ENCODE measurements around the gene ALAD. TPM values are rescaled to one million over a fixed set of nuclear protein-coding genes. Genes with fewer than 3 reads are reported as not detected.

ALAD gene
- total and polyA plus RNA-seq, 2 of the 8 experiments (the other 6 are each of a cell fraction or from before 2014, with no cell fraction given): 8.2 to 15.3 TPM

DNA sequence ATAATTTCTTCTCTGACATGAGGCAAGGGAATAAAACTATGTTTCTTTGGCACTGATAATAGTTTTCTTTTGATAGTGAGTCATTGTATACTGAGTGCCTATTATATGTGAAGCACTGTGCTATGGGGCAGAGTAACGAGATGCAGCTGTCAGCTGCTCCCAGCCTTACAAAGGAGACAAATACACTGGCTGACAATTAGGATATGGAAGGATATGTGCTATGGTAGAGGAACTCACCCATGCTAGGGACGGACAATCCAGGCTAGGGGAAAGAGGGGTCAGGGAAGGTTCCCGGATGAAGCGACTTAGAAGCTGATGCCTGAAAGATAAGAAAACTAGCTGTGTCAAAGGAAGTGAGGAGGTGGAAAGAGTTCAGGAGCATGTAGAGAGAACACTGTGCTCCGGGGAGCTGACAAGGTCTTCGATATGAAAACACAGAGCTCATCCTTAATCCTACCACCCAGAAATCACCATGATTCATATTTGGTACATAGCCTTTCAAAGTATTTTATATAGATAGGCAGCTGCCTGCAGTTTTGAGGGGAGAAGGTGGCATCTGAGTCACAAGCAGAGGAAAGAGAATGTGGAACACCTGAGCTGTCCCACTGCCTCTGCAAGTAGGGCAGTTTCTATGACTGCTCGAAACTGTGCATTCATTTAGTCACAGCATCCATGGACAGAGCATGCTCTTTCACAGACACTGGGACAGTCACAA is 39.6 kb downstream of the ALAD start (continued):
- TF ChIP-seq RNF2 (IDR thresholded peaks at IDR 0.05; ENCODE audit: borderline replicate concordance, low read depth, low read length, missing control alignments, poor library complexity, severe bottlenecking): no peak
- no peak for TF ChIP-seq BRCA1 (IDR thresholded peaks at IDR 0.05; ENCODE audit: low read depth, low read length)
- TF ChIP-seq RAD21 (IDR thresholded peaks at IDR 0.05 in 1 of 2, conservative IDR thresholded peaks at IDR 0.05 in 1 of 2; ENCODE audit: low read depth in 2 of 2, low read length in 2 of 2): no peak
- TF ChIP-seq, protein P1, sequence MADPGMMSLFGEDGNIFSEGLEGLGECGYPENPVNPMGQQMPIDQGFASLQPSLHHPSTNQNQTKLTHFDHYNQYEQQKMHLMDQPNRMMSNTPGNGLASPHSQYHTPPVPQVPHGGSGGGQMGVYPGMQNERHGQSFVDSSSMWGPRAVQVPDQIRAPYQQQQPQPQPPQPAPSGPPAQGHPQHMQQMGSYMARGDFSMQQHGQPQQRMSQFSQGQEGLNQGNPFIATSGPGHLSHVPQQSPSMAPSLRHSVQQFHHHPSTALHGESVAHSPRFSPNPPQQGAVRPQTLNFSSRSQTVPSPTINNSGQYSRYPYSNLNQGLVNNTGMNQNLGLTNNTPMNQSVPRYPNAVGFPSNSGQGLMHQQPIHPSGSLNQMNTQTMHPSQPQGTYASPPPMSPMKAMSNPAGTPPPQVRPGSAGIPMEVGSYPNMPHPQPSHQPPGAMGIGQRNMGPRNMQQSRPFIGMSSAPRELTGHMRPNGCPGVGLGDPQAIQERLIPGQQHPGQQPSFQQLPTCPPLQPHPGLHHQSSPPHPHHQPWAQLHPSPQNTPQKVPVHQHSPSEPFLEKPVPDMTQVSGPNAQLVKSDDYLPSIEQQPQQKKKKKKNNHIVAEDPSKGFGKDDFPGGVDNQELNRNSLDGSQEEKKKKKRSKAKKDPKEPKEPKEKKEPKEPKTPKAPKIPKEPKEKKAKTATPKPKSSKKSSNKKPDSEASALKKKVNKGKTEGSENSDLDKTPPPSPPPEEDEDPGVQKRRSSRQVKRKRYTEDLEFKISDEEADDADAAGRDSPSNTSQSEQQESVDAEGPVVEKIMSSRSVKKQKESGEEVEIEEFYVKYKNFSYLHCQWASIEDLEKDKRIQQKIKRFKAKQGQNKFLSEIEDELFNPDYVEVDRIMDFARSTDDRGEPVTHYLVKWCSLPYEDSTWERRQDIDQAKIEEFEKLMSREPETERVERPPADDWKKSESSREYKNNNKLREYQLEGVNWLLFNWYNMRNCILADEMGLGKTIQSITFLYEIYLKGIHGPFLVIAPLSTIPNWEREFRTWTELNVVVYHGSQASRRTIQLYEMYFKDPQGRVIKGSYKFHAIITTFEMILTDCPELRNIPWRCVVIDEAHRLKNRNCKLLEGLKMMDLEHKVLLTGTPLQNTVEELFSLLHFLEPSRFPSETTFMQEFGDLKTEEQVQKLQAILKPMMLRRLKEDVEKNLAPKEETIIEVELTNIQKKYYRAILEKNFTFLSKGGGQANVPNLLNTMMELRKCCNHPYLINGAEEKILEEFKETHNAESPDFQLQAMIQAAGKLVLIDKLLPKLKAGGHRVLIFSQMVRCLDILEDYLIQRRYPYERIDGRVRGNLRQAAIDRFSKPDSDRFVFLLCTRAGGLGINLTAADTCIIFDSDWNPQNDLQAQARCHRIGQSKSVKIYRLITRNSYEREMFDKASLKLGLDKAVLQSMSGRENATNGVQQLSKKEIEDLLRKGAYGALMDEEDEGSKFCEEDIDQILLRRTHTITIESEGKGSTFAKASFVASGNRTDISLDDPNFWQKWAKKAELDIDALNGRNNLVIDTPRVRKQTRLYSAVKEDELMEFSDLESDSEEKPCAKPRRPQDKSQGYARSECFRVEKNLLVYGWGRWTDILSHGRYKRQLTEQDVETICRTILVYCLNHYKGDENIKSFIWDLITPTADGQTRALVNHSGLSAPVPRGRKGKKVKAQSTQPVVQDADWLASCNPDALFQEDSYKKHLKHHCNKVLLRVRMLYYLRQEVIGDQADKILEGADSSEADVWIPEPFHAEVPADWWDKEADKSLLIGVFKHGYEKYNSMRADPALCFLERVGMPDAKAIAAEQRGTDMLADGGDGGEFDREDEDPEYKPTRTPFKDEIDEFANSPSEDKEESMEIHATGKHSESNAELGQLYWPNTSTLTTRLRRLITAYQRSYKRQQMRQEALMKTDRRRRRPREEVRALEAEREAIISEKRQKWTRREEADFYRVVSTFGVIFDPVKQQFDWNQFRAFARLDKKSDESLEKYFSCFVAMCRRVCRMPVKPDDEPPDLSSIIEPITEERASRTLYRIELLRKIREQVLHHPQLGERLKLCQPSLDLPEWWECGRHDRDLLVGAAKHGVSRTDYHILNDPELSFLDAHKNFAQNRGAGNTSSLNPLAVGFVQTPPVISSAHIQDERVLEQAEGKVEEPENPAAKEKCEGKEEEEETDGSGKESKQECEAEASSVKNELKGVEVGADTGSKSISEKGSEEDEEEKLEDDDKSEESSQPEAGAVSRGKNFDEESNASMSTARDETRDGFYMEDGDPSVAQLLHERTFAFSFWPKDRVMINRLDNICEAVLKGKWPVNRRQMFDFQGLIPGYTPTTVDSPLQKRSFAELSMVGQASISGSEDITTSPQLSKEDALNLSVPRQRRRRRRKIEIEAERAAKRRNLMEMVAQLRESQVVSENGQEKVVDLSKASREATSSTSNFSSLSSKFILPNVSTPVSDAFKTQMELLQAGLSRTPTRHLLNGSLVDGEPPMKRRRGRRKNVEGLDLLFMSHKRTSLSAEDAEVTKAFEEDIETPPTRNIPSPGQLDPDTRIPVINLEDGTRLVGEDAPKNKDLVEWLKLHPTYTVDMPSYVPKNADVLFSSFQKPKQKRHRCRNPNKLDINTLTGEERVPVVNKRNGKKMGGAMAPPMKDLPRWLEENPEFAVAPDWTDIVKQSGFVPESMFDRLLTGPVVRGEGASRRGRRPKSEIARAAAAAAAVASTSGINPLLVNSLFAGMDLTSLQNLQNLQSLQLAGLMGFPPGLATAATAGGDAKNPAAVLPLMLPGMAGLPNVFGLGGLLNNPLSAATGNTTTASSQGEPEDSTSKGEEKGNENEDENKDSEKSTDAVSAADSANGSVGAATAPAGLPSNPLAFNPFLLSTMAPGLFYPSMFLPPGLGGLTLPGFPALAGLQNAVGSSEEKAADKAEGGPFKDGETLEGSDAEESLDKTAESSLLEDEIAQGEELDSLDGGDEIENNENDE (IDR thresholded peaks at IDR 0.05; ENCODE audit: insufficient replicate concordance, low read length): no peak
- TF ChIP-seq TEAD4 (IDR thresholded peaks at IDR 0.05; ENCODE audit: low read depth, low read length): no peak
- TF ChIP-seq RFX5 (IDR thresholded peaks at IDR 0.05; ENCODE audit: borderline replicate concordance, low read depth, low read length): no peak

Measured in H1 (cell line).